Stimulated activated CD4-positive, alpha-beta T cell treated with anti-CD3 and anti-CD28 coated beads, Interleukin-12 subunit alpha, Interleukin-12 subunit beta, amount 100 ng/mL, for 4 hours (primary cell): ENCODE data around the gene RFNG.

ENCODE experiments used
- DNase-seq: peaks from one replicate; pipeline ENCODE4 v3.0.0-alpha.2; 2020

Gene RFNG

GRCh38 chr17:82023447-82024241, 28.0 kb downstream of the RFNG start:
- no peak for DNase-seq

- DNase-seq = peak; percentile 100
Observed at GRCh38 chr17:82022981-82023446, 28.6 kb downstream of the RFNG start, which contains the start of gene LRRC45. Gene LRRC45 (plus strand): TSS chr17:82023305. CDS start chr17:82023644, 339 bp downstream.

GRCh38 chr17:82022310-82022980, 29.2 kb downstream of the RFNG start, which contains the start of gene CENPX:
Gene CENPX (minus strand): TSS chr17:82022878. CDS start chr17:82022861, 17 bp downstream.
- no peak for DNase-seq

GRCh38 chr17:82021900-82022309, 29.7 kb downstream of the RFNG start:
- no peak for DNase-seq

GRCh38 chr17:82021107-82021899, 30.3 kb downstream of the RFNG start:
- peak; percentile 47 for DNase-seq

- no peak for DNase-seq
Observed at GRCh38 chr17:82020572-82021106, 31.0 kb downstream of the RFNG start.

GRCh38 chr17:82019690-82020571, 31.7 kb downstream of the RFNG start:
- peak; percentile 69 for DNase-seq

GRCh38 chr17:82018989-82019689, 32.5 kb downstream of the RFNG start:
- DNase-seq = no peak

- DNase-seq = no peak
Observed at GRCh38 chr17:82018152-82018988, 33.2 kb downstream of the RFNG start.

- DNase-seq = no peak
Observed at GRCh38 chr17:82017612-82018151, 33.9 kb downstream of the RFNG start.

- no peak for DNase-seq
Observed at GRCh38 chr17:82016875-82017459, 34.6 kb downstream of the RFNG start.

- no peak for DNase-seq
Observed at GRCh38 chr17:82016061-82016874, 35.3 kb downstream of the RFNG start.

- DNase-seq = no peak
Observed at GRCh38 chr17:82015311-82015971, 36.2 kb downstream of the RFNG start.

GRCh38 chr17:82014971-82015310, 36.7 kb downstream of the RFNG start:
- no peak for DNase-seq

GRCh38 chr17:82014432-82014831, 37.2 kb downstream of the RFNG start:
- no peak for DNase-seq

- no peak for DNase-seq
Observed at GRCh38 chr17:82013772-82014321, 37.8 kb downstream of the RFNG start.

GRCh38 chr17:82013341-82013740, 38.3 kb downstream of the RFNG start:
- DNase-seq = no peak
